ENCODE data around the gene EVL. TPM values are rescaled to one million over a fixed set of nuclear protein-coding genes. Genes with fewer than 3 reads are reported as not detected.

Gene EVL
- total and polyA plus RNA-seq, 2 donors (not counting 3 experiments of a cell fraction or from before 2014, with no cell fraction given), result 34.6 to 62.5 TPM

DNA sequence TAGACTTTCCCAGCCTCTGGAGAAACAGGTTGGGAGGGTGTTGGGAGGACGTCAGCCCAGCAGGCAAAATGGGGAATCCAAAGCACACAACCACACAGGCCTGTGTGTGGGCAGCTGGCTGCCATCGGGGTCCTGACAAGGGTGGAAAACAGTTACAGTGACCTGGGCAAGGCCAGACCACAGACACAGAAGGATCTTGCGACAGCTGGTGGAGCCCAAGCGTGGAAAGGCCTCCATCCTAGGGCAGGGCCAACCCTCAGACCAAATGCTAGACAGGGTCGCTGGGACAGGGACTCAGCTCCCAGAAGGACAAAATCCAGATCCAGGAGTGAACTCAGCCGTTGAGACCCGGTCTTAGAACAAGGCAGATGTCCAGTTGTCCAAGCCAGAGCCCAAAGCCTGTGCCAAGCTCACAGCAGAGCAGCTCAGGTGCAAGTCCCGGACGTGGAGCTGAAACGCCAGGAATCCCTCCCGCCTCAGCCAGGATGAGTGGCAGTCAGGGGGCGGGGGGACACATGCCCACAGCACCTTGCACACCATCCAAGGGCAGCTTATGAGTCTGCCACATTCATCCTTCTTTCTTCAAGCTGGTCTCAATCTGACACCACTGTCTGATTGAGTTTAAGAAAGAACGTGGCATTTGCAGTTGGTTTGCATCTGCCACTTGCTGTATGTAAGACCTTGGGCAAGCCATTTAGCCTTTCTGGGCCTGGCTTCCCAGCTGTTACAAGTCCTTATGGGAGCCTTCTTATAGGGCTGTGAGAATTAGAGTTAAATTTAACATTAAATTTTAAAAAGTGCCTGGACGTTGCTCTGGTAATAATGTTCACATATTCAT, 56.6 kb downstream of the EVL start:
- dilution Hi-C loops (cut with MboI; ENCODE audit: extremely low pct_ligation_motif_present, low sequenced_read_pairs) (no loop called here), intact Hi-C loops (cut with micrococcal nuclease) (no loop called here)
- CTCF ChIA-PET, result interaction anchor here (1.1 to 1.9 kb wide), 5 partner anchors 15 to 71 kb away, joined by 4 to 12 read pairs (median 5); no protein-coding TSS in a partner anchor
- H3K36me3 ChIP-seq (ENCODE audit: control insufficient read depth in 2 of 2, extremely low read depth in 1 of 2, insufficient read depth in 2 of 2, low read length in 2 of 2), result peaks cover 0 to 2% of the 10 kb centered on the region in 2 experiments
- FAIRE-seq, result no peak
- POLR2A ChIA-PET, result no interaction called here
- H4K20me1 ChIP-seq (replicated peaks; ENCODE audit: control insufficient read depth, extremely low read depth, insufficient read depth, low read length), result no peaks in the 10 kb centered on the region
- TF ChIP-seq POLR2A (IDR thresholded peaks at IDR 0.05; ENCODE audit: low read depth, low read length), result no peak
- no peak for TF ChIP-seq MAX (IDR thresholded peaks at IDR 0.05; ENCODE audit: insufficient read depth, insufficient read length)
- TF ChIP-seq MYC (IDR thresholded peaks at IDR 0.05; ENCODE audit: low read depth, low read length), result no peak
- no peak for TF ChIP-seq POLR2AphosphoS5 (IDR thresholded peaks at IDR 0.05; ENCODE audit: insufficient read depth, low read depth, low read length)
- no peak for TF ChIP-seq EZH2 (IDR thresholded peaks at IDR 0.05; ENCODE audit: borderline replicate concordance, low read depth, low read length, severe bottlenecking)
- TF ChIP-seq, protein P1, sequence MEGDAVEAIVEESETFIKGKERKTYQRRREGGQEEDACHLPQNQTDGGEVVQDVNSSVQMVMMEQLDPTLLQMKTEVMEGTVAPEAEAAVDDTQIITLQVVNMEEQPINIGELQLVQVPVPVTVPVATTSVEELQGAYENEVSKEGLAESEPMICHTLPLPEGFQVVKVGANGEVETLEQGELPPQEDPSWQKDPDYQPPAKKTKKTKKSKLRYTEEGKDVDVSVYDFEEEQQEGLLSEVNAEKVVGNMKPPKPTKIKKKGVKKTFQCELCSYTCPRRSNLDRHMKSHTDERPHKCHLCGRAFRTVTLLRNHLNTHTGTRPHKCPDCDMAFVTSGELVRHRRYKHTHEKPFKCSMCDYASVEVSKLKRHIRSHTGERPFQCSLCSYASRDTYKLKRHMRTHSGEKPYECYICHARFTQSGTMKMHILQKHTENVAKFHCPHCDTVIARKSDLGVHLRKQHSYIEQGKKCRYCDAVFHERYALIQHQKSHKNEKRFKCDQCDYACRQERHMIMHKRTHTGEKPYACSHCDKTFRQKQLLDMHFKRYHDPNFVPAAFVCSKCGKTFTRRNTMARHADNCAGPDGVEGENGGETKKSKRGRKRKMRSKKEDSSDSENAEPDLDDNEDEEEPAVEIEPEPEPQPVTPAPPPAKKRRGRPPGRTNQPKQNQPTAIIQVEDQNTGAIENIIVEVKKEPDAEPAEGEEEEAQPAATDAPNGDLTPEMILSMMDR (IDR thresholded peaks at IDR 0.05; ENCODE audit: extremely low read depth in 1 of 2, insufficient read depth in 1 of 2, low read depth in 1 of 2, low read length in 2 of 2), result no peak
- TF ChIP-seq GATA2 (IDR thresholded peaks at IDR 0.05; ENCODE audit: insufficient read depth, insufficient read length, low read depth, low read length), result no peak
- no peak for TF ChIP-seq FOS (IDR thresholded peaks at IDR 0.05; ENCODE audit: borderline replicate concordance, insufficient read depth, low read length)
- no peak for TF ChIP-seq JUN (IDR thresholded peaks at IDR 0.05; ENCODE audit: borderline replicate concordance, insufficient read depth, insufficient read length, low read depth)
- H3K4me3 ChIP-seq (replicated peaks in 1 of 3; ENCODE audit: insufficient read depth in 1 of 3, low read depth in 1 of 3, low read length in 3 of 3), result no peak overlapping the region
- H3K27ac ChIP-seq (ENCODE audit: insufficient read depth, low read depth, low read length), result no peak overlapping the region
- no peaks in the 10 kb centered on the region for H3K4me1 ChIP-seq (ENCODE audit: control insufficient read depth, extremely low read depth, insufficient read depth, low read length)
- no peak overlapping the region for H3K4me2 ChIP-seq (ENCODE audit: insufficient read depth, low read length)
- no TSS peak for BruUV-seq (replicated peaks)
- H3K9ac ChIP-seq (replicated peaks; ENCODE audit: extremely low read depth, insufficient read depth, low read length), result no peak overlapping the region
- H2AFZ ChIP-seq (ENCODE audit: low read depth, low read length), result no peak overlapping the region
- no peaks in the 10 kb centered on the region for H3K9me1 ChIP-seq (replicated peaks; ENCODE audit: control insufficient read depth, extremely low read depth, insufficient read depth, low read length)
- DNase-seq (ENCODE audit: low read depth, low spot score), result no peak
- no peaks in the 10 kb centered on the region for H3K79me2 ChIP-seq (ENCODE audit: control insufficient read depth, insufficient read depth, low read length)
- H3K27me3 ChIP-seq (ENCODE audit: control insufficient read depth in 2 of 2, insufficient read depth in 2 of 2, low read length in 2 of 2), result no peaks in the 10 kb centered on the region
- H3K9me3 ChIP-seq (replicated peaks; ENCODE audit: control insufficient read depth, insufficient read depth, low read length), result no peaks in the 10 kb centered on the region

Data from endothelial cell of umbilical vein (primary cell).